Measurements from ENCODE around the gene FBXO42.
"Not testable (repeated sequence)": the region's sequence is repeated elsewhere in the genome, so short reads cannot be mapped to it uniquely, and the experiment has no call there.

FBXO42 gene

GRCh38 chr1:16242556-16243214, 109.6 kb downstream of the FBXO42 start:
- no peak for DNase-seq (ENCODE audit: low read depth)

GRCh38 chr1:16241221-16241708, 111.0 kb downstream of the FBXO42 start:
- no peak for DNase-seq (ENCODE audit: low read depth)

DNA sequence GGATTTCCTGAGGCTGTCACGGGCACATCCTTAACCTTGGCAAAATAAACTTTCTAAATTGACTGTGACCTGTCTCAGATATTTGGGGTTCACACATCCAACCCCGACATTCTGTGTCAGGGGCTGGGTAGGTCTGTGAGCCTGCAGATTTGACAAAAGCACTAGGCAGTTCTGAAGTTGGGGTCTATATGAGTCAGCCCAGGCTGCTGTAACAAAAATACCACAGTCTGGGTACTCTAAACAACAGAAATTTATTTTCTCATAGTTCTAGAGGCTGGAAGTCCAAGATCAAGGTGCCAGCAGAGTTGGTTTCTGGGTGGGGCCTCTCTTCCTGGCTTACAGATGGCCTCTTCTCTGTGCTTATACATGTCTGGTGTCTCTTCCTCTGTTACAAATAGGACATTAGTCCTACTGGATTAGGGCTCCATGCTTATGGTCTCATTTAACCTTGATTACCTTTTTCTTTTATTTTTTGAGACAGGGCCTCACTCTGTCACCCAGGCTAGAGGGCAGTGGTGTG, 112.2 kb downstream of the FBXO42 start:
- no peak for DNase-seq (ENCODE audit: low read depth)

GRCh38 chr1:16237343-16237830, 114.9 kb downstream of the FBXO42 start:
- no peak for DNase-seq (ENCODE audit: low read depth)

DNA sequence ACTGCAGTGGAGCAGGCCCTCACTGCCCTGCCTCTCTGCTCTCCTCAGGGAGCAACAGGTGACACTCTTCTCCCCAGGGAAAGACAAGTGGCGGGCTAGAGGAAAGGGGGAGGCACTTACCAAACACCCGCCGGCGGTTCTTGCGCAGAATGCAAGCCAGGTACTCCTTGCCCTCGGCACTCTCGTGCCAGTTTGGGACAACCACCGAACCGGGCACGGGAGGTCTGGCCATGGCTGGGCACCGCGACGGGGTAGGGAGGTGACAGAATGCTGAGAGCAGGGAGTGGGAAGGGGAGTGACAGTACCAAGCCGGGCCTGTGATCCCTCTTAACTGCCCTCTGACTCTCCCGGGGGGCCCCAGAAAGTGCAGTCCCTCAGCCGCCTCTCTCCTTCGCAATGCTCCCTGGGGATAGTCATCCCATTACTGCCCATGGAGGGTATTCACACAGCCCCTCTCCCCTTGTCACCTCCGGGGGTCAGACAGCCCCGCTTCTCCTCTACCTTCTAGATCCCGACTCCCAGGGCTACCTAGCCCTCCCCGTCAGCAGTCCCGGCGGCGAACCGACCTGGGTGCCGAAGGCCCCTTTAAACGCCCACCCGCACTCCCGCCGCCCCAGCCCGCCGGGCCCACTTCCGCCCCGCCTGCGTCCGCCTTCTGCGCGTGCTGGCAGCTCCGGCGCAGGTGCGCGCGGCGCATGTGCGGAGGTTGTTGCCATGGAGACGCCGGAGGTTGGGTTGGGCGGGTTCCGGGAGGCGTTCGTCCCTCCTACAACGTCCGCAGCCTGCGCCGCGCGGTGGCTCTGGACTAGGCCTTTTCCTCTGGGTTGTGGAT, 115.6 kb downstream of the FBXO42 start, which contains the start of gene CPLANE2:
Gene CPLANE2, minus strand, starts transcription at position 673 of the 832 bp plus-strand sequence. Its CDS starts 441 bp downstream, at position 232.
- DNase-seq (ENCODE audit: low read depth) = no peak

- DNase-seq (ENCODE audit: low read depth) = no peak
Observed at GRCh38 chr1:16235944-16236510, 116.3 kb downstream of the FBXO42 start.

GRCh38 chr1:16235347-16235746, 116.9 kb downstream of the FBXO42 start:
- DNase-seq (ENCODE audit: low read depth) = no peak

DNA sequence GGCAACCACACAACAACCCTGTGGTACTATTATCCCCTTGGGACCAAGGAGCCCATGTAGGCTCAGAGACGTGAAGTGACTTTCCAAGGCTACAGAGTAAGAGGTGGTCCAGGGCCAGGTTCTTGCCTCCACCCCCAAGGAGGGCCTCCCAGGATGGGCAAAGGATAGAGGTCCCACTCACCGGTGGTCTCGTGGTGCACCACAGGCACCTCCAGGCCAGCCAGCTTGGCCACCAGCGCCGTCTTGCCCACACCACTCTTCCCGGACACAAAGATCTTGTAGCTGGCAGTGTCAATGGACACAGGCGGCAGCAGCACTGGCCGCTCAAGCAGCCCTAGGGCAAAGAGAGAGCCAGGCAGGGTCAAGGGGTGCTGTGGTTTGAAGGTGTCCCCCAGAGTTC, 118.8 kb downstream of the FBXO42 start:
- no peak for DNase-seq (ENCODE audit: low read depth)

GRCh38 chr1:16232316-16232710, 120.0 kb downstream of the FBXO42 start:
- DNase-seq (ENCODE audit: low read depth) = no peak

DNA sequence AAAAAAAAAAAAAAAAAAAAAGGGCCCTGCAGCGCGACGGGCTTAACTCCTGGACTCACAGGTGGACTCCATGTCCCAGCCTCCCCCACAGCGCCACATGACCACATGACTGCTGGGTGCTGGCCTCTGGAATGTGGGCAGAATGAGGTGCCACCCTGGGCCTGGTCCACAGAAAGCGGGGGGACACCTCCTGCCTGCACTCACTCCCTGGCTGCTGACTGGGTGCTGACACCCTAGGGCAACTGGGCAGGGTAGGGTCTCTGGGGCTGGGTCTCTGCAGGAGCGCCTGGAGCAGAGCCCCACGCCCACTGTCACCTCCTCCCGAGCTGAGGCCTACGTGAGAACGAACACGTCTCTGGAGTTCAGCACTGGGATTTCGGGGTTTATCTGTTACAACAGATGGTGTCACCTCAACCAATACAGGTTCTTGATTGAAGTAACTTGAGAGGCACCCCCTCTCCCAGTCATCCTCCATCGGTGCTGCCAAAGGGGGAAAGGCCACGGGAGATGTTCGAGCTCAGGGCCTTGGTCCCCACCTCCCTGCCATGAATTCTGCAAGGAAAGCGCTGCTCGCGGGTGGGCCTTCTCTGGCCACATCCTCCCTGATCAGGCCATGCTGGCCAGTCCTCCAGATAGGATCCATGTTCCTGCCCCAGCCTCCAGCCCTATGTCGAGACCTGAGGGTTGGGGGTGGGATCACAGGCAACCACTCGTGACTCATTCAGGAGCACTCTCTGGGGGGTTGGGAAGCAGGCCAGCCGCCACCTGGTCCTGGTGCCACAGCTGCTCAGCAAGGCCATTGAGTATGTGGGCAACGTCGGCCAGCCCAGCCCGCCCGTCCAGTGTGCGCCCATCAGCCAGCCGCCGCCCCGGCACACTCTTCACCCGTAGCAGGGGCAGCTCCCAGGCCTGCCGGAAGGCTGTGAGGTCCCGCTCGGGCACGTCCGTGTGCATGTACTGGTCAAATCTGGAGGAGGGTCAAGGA, 120.7 kb downstream of the FBXO42 start:
- no peak for DNase-seq (ENCODE audit: low read depth)

GRCh38 chr1:16230744-16231143, 121.5 kb downstream of the FBXO42 start:
- no peak for DNase-seq (ENCODE audit: low read depth)

GRCh38 chr1:16229976-16230740, 122.1 kb downstream of the FBXO42 start:
- no peak for DNase-seq (ENCODE audit: low read depth)

DNA sequence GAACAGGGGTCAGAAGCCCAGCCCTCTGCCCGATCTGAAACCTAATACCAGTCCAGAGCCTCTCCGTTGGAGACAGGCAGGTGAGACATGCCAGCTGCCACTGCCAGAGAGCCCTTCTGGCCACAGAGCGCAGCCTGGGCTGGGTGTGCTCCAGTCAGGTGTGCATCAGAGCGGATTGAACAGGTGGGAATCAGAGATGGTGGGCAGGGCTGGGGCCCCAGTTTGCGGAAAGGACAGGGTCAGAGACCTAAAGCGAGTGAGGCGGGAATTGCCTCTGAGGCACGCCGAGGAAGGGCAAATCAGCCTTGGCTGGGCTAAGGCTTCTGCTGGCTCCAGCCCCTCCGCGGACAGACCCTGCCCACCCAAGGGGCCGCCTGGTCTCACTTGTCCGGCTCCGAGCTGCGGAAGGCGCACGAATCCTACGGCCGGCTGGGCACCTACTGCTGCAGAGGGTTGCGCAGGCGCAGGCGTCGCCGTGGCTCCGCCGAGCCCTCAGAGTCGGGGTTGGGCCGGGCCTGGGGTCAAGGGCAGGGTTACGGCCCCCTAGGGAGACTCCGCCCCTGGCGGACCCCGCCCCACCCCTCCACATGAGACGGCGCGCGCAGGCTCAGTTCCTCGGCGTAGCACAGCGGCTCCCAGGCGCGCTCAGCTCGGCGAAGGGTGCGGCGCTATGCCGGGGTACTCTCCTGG, 125.6 kb downstream of the FBXO42 start:
- DNase-seq (ENCODE audit: low read depth) = no peak

DNA sequence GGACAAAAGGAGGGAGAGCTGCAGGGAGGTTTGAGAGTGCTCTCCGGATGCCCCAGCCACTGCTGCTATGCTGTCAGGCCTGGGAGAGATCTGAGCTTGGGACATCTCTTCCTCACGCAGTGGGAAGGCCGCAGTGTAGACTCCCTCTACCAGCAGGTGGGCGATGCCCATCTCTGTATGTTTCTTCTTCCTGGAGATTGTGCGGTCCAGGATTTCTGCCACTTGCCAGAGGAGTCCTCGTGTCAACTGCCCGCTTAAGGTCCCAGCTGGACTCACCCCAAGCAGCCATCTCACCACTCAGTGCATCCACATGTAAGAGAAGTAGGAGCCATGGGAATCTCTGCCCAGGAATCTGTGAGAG, 126.2 kb downstream of the FBXO42 start:
- DNase-seq (ENCODE audit: low read depth) = no peak

- DNase-seq (ENCODE audit: low read depth) = no peak
Observed at GRCh38 chr1:16224472-16224871, 127.8 kb downstream of the FBXO42 start.

DNA sequence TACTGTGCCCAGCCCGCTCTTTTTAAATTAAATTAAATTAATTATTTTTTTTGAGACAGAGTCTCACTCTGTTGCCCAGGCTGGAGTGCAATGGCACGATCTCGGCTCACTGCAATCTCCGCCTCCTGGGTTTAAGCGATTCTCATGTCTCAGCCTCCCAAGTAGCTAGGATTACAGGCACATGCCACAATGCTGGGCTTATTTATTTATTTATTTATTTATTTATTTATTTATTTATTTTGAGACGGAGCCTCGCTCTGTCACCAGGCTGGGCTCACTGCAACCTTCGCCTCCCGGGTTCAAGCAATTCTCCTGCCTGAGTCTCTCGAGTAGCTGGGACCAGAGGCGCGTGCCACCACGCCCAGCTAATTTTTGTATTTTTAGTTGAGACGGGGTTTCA, 129.6 kb downstream of the FBXO42 start:
- DNase-seq (ENCODE audit: low read depth) = not testable (repeated sequence)

- no peak for DNase-seq (ENCODE audit: low read depth)
Observed at GRCh38 chr1:16221499-16221898, 130.8 kb downstream of the FBXO42 start.

- DNase-seq (ENCODE audit: low read depth) = no peak
Observed at GRCh38 chr1:16219968-16220500, 132.2 kb downstream of the FBXO42 start.

DNA sequence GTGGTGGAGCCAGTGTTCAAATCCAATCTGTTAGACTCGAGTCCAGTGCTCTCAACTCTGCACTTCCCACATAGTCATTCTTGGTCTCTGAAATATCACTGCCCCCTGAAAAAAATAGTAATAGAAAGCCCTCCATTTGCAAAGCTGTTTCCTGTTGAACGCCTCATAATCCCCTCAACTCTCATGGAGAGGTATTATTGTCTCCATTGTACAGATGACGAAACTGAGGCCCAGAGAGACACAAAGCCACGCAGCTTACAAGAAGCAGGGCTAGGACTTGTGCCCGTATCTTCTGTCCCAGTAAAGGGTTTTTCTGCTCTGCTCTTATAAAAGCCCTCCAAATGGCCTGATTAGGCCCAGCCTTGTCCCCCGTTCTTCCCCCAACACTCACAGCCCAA, 133.6 kb downstream of the FBXO42 start:
- DNase-seq (ENCODE audit: low read depth) = no peak
